Stimulated activated CD4-positive, alpha-beta T cell treated with anti-CD3 and anti-CD28 coated beads, Interleukin-12 subunit alpha, Interleukin-12 subunit beta, amount 100 ng/mL, for 48 hours (primary cell): ENCODE results near the gene USB1.
"Not testable (repeated sequence)": the region's sequence is repeated elsewhere in the genome, so short reads cannot be mapped to it uniquely, and the experiment has no call there.

Experiments used
- DNase-seq, 3 donors: peaks; one replicate each; pipeline ENCODE4 v3.0.0-alpha.2; 2020; ENCODE audit warnings: low read depth in 2 of 3, low spot score in 1 of 3

The USB1 gene

GRCh38 chr16:57994361-57994760 is 6.8 kb upstream of the USB1 start:
- no peak for DNase-seq

- peak in 1 of 3 donors; percentile 42 for DNase-seq
Observed at GRCh38 chr16:57994778-57995177, 6.4 kb upstream of the USB1 start.

- no peak for DNase-seq
Observed at GRCh38 chr16:57995721-57996405, 5.3 kb upstream of the USB1 start.

GRCh38 chr16:57996406-57997175 is 4.6 kb upstream of the USB1 start:
- DNase-seq = no peak

GRCh38 chr16:57997176-57997527 is 4.1 kb upstream of the USB1 start:
- no peak for DNase-seq

- no peak for DNase-seq
Observed at GRCh38 chr16:57997528-57998265, 3.5 kb upstream of the USB1 start.

GRCh38 chr16:57998486-57998885 is 2.7 kb upstream of the USB1 start:
- peak; percentile 28 to 42 (median 38) for DNase-seq

GRCh38 chr16:57998992-57999365 is 2.2 kb upstream of the USB1 start:
- no peak for DNase-seq

- DNase-seq = no peak
Observed at GRCh38 chr16:57999366-57999970, 1.7 kb upstream of the USB1 start.

GRCh38 chr16:57999971-58000705 is 1.1 kb upstream of the USB1 start, which contains the start of gene ZNF319:
Gene ZNF319 (minus strand): TSS chr16:58000672. CDS start chr16:57998265, 2,407 bp downstream.
- no peak for DNase-seq

- DNase-seq = no peak
Observed at GRCh38 chr16:58001781-58002415, 691 bp downstream of the USB1 start.

- DNase-seq = no peak
Observed at GRCh38 chr16:58002416-58002800, 1.2 kb downstream of the USB1 start.

- no peak for DNase-seq
Observed at GRCh38 chr16:58002936-58003335, 1.7 kb downstream of the USB1 start.

- not testable (repeated sequence) for DNase-seq
Observed at GRCh38 chr16:58004736-58005135, 3.5 kb downstream of the USB1 start.

- DNase-seq = no peak
Observed at GRCh38 chr16:58009856-58010416, 8.7 kb downstream of the USB1 start.

GRCh38 chr16:58010886-58011285 is 9.7 kb downstream of the USB1 start:
- DNase-seq = no peak

GRCh38 chr16:58011652-58012051 is 10.4 kb downstream of the USB1 start:
- DNase-seq = no peak

- DNase-seq = no peak
Observed at GRCh38 chr16:58012481-58012880, 11.3 kb downstream of the USB1 start.

GRCh38 chr16:58013201-58013956 is 12.2 kb downstream of the USB1 start:
- no peak for DNase-seq
